LNCaP clone FGC (cell line): Measurements from ENCODE around the gene HOXC10.

ENCODE experiments used
- DNase-seq: peaks from one replicate; pipeline ENCODE4 v3.0.0-alpha.2; 2011; ENCODE audit warnings: low read depth
- H3K4me3 ChIP-seq: 2 replicates; pipeline ENCODE4 v1.5.1; 2011; ENCODE audit warnings: mild to moderate bottlenecking, low read depth, low read length, control low read depth
- CTCF ChIP-seq: IDR thresholded peaks from 2 replicates; pipeline ENCODE4 v1.5.1; 2012; ENCODE audit warnings: mild to moderate bottlenecking; ENCODE audit not compliant: control insufficient read depth, insufficient read depth; ENCODE audit errors: extremely low read depth

HOXC10 gene

GRCh38 chr12:54011665-54012532 lies 27.0 kb downstream of the HOXC10 start:
- DNase-seq: no peak
- H3K4me3 ChIP-seq: no peak overlapping the region
- no peak for TF ChIP-seq CTCF

GRCh38 chr12:54012631-54013409 lies 27.9 kb downstream of the HOXC10 start:
- no peak overlapping the region for H3K4me3 ChIP-seq
- no peak for DNase-seq
- no peak for TF ChIP-seq CTCF

- no peak for DNase-seq
- TF ChIP-seq CTCF: no peak
Observed at GRCh38 chr12:54014377-54015017, 29.6 kb downstream of the HOXC10 start.

GRCh38 chr12:54015018-54015931 lies 30.3 kb downstream of the HOXC10 start:
- H3K4me3 ChIP-seq: no peak overlapping the region
- no peak for DNase-seq
- TF ChIP-seq CTCF: no peak

More at GRCh38 chr12:54014377-54015017, 29.6 kb downstream of the HOXC10 start:
- H3K4me3 ChIP-seq: no peak overlapping the region

- H3K4me3 ChIP-seq: peak overlapping the region; percentile 95
Observed at GRCh38 chr12:54016051-54016450, 31.1 kb downstream of the HOXC10 start.

More at GRCh38 chr12:54016051-54016450, 31.1 kb downstream of the HOXC10 start:
- no peak for TF ChIP-seq CTCF
- DNase-seq: no peak
